DMS153 (cell line): ENCODE results near the gene GPNMB.
"Not testable (repeated sequence)": the region's sequence is repeated elsewhere in the genome, so short reads cannot be mapped to it uniquely, and the experiment has no call there.

ENCODE experiments used
- DNase-seq: peaks from one replicate; lab custom pipeline; 2025; lab: John Stamatoyannopoulos, UW

The GPNMB gene

GRCh38 chr7:23246555-23246954 is at the start of gene GPNMB:
TSS of gene GPNMB (plus strand) at chr7:23246775. CDS start at chr7:23246858, 83 bp downstream.
- DNase-seq: no peak

- not testable (repeated sequence) for DNase-seq
Observed at GRCh38 chr7:23197745-23198144, 48.8 kb upstream of the GPNMB start.

- no peak for DNase-seq
Observed at GRCh38 chr7:23200331-23200730, 46.2 kb upstream of the GPNMB start.

GRCh38 chr7:23204241-23204640 is 42.3 kb upstream of the GPNMB start:
- no peak for DNase-seq

- DNase-seq: no peak
Observed at GRCh38 chr7:23205577-23205908, 41.0 kb upstream of the GPNMB start.

GRCh38 chr7:23205909-23206767 is 40.4 kb upstream of the GPNMB start:
- DNase-seq: no peak

GRCh38 chr7:23207021-23207420 is 39.6 kb upstream of the GPNMB start:
- DNase-seq: no peak

- no peak for DNase-seq
Observed at GRCh38 chr7:23207884-23208283, 38.7 kb upstream of the GPNMB start.

- DNase-seq: no peak
Observed at GRCh38 chr7:23208316-23208715, 38.3 kb upstream of the GPNMB start.

- DNase-seq: no peak
Observed at GRCh38 chr7:23210506-23210905, 36.1 kb upstream of the GPNMB start.

- no peak for DNase-seq
Observed at GRCh38 chr7:23211589-23211988, 35.0 kb upstream of the GPNMB start.

- DNase-seq: no peak
Observed at GRCh38 chr7:23212395-23212794, 34.2 kb upstream of the GPNMB start.

- no peak for DNase-seq
Observed at GRCh38 chr7:23212841-23213240, 33.7 kb upstream of the GPNMB start.

GRCh38 chr7:23213755-23214154 is 32.8 kb upstream of the GPNMB start:
- DNase-seq: no peak

- DNase-seq: no peak
Observed at GRCh38 chr7:23214423-23214822, 32.2 kb upstream of the GPNMB start.

- no peak for DNase-seq
Observed at GRCh38 chr7:23214938-23215337, 31.6 kb upstream of the GPNMB start.

GRCh38 chr7:23216021-23216420 is 30.6 kb upstream of the GPNMB start:
- DNase-seq: no peak

GRCh38 chr7:23218196-23218595 is 28.4 kb upstream of the GPNMB start:
- DNase-seq: no peak

GRCh38 chr7:23220690-23221305 is 25.8 kb upstream of the GPNMB start:
- DNase-seq: no peak

- no peak for DNase-seq
Observed at GRCh38 chr7:23222439-23223030, 24.0 kb upstream of the GPNMB start.

GRCh38 chr7:23224364-23224763 is 22.2 kb upstream of the GPNMB start:
- not testable (repeated sequence) for DNase-seq

GRCh38 chr7:23226844-23227450 is 19.6 kb upstream of the GPNMB start:
- no peak for DNase-seq

GRCh38 chr7:23228412-23228811 is 18.2 kb upstream of the GPNMB start:
- DNase-seq: no peak
